Measurements from ENCODE around the gene LRRC8C.
"Not testable (repeated sequence)": the region's sequence is repeated elsewhere in the genome, so short reads cannot be mapped to it uniquely, and the experiment has no call there.

Gene LRRC8C

GRCh38 chr1:89632657-89633247 lies at the start of gene LRRC8C:
TSS of gene LRRC8C (plus strand) at chr1:89633120. CDS start at chr1:89686474, 53,354 bp downstream.
- peak; percentile 66 for DNase-seq (ENCODE audit: low spot score)

GRCh38 chr1:89584211-89584610 lies 48.7 kb upstream of the LRRC8C start:
- DNase-seq (ENCODE audit: low spot score), result no peak

GRCh38 chr1:89584781-89585180 lies 48.1 kb upstream of the LRRC8C start:
- DNase-seq (ENCODE audit: low spot score), result no peak

- DNase-seq (ENCODE audit: low spot score), result no peak
These were observed 45.2 kb upstream of the LRRC8C start for GRCh38 chr1:89587729-89588161.

- no peak for DNase-seq (ENCODE audit: low spot score)
These were observed 44.4 kb upstream of the LRRC8C start for GRCh38 chr1:89588480-89588879.

GRCh38 chr1:89589515-89589914 lies 43.4 kb upstream of the LRRC8C start:
- DNase-seq (ENCODE audit: low spot score), result no peak

- DNase-seq (ENCODE audit: low spot score), result no peak
These were observed 42.4 kb upstream of the LRRC8C start for GRCh38 chr1:89590341-89591080.

GRCh38 chr1:89592861-89593302 lies 40.0 kb upstream of the LRRC8C start:
- not testable (repeated sequence) for DNase-seq (ENCODE audit: low spot score)

GRCh38 chr1:89594096-89594740 lies 38.7 kb upstream of the LRRC8C start:
- no peak for DNase-seq (ENCODE audit: low spot score)

- DNase-seq (ENCODE audit: low spot score), result no peak
These were observed 36.2 kb upstream of the LRRC8C start for GRCh38 chr1:89596698-89597097.

- DNase-seq (ENCODE audit: low spot score), result peak; percentile 50
These were observed 34.2 kb upstream of the LRRC8C start for GRCh38 chr1:89598450-89599331.

GRCh38 chr1:89599332-89599630 lies 33.6 kb upstream of the LRRC8C start:
- no peak for DNase-seq (ENCODE audit: low spot score)

GRCh38 chr1:89600451-89601224 lies 32.3 kb upstream of the LRRC8C start:
- DNase-seq (ENCODE audit: low spot score), result no peak

- DNase-seq (ENCODE audit: low spot score), result no peak
These were observed 30.0 kb upstream of the LRRC8C start for GRCh38 chr1:89602871-89603404.

GRCh38 chr1:89603651-89604413 lies 29.1 kb upstream of the LRRC8C start:
- no peak for DNase-seq (ENCODE audit: low spot score)

GRCh38 chr1:89604414-89604735 lies 28.5 kb upstream of the LRRC8C start:
- DNase-seq (ENCODE audit: low spot score), result no peak

GRCh38 chr1:89605692-89606091 lies 27.2 kb upstream of the LRRC8C start:
- no peak for DNase-seq (ENCODE audit: low spot score)

GRCh38 chr1:89606227-89606980 lies 26.5 kb upstream of the LRRC8C start:
- no peak for DNase-seq (ENCODE audit: low spot score)

- DNase-seq (ENCODE audit: low spot score), result no peak
These were observed 25.8 kb upstream of the LRRC8C start for GRCh38 chr1:89607156-89607555.
